K562 (cell line): ENCODE data around the gene SYF2.
"Not testable (repeated sequence)": the region's sequence is repeated elsewhere in the genome, so short reads cannot be mapped to it uniquely, and the experiment has no call there.

ENCODE experiments used
- CEBPB ChIP-seq: fragments of 450-650 bp; IDR thresholded peaks from 2 replicates; pipeline ENCODE4 v1.6.1; 2016; ENCODE audit warnings: missing genetic modification characterization, missing compliant biosample characterization
- CHD2 ChIP-seq: IDR thresholded peaks from 2 replicates; pipeline ENCODE4 v1.6.1; 2011; ENCODE audit warnings: low read depth, low read length
- MAZ ChIP-seq, 2 experiments: fragments of 450-650 bp in 1 of 2; sonication (generic) in 1 of 2; formaldehyde crosslinking; IDR thresholded peaks in 1 of 2; conservative IDR thresholded peaks in 1 of 2; 2 replicates each; pipeline versions ENCODE4 v1.4.0 to v1.5.0; 2020; ENCODE audit warnings: mild to moderate bottlenecking in 1 of 2, missing genetic modification reagents in 1 of 2
- MXI1 ChIP-seq: IDR thresholded peaks from 2 replicates; pipeline ENCODE4 v1.6.1; 2011; ENCODE audit warnings: low read depth, mild to moderate bottlenecking, improper control_type of control experiment, low read length
- PATZ1 ChIP-seq: fragments of 250-450 bp; sonication (Bioruptor Pico); IDR thresholded peaks from 2 replicates; pipeline ENCODE4 v1.5.0; 2020; ENCODE audit warnings: mild to moderate bottlenecking, borderline replicate concordance
- ZNF165 ChIP-seq: fragments of 250-450 bp; sonication (Bioruptor Pico); IDR thresholded peaks from 2 replicates; pipeline ENCODE4 v1.4.0; 2020; ENCODE audit warnings: borderline replicate concordance
- ZNF282 ChIP-seq: sonication (generic); formaldehyde crosslinking; IDR thresholded peaks from 2 replicates; pipeline ENCODE4 v1.8.1; 2023; ENCODE audit warnings: missing genetic modification reagents

- not testable (repeated sequence) for TF ChIP-seq CEBPB (tag); MXI1; ZNF165 (CRISPR knock-in tag); ZNF282 (CRISPR knock-in tag); PATZ1; CHD2; MAZ (CRISPR knock-in tag; conservative IDR thresholded peaks at IDR 0.05 in 1 of 2, IDR thresholded peaks at IDR 0.05 in 1 of 2)
These were observed 46.5 kb upstream of the SYF2 start for GRCh38 chr1:25278790-25279189.
